NCI-H510A treated with DMSO at 0.1 percent for 48 hours (cell line): Measurements from ENCODE around the gene KCNJ3.

Experiments
- DNase-seq: peaks from one replicate; lab custom pipeline; 2025; lab: John Stamatoyannopoulos, UW

Gene KCNJ3

GRCh38 chr2:154707994-154708575, 9.6 kb downstream of the KCNJ3 start:
- no peak for DNase-seq

GRCh38 chr2:154709215-154709614, 10.7 kb downstream of the KCNJ3 start:
- DNase-seq, result no peak

- DNase-seq, result no peak
Measured at GRCh38 chr2:154710078-154710477, 11.6 kb downstream of the KCNJ3 start.

GRCh38 chr2:154710685-154711084, 12.2 kb downstream of the KCNJ3 start:
- DNase-seq, result no peak

- DNase-seq, result no peak
Measured at GRCh38 chr2:154713675-154714074, 15.2 kb downstream of the KCNJ3 start.

GRCh38 chr2:154720651-154721050, 22.2 kb downstream of the KCNJ3 start:
- DNase-seq, result no peak

GRCh38 chr2:154724194-154724797, 25.8 kb downstream of the KCNJ3 start:
- no peak for DNase-seq

- no peak for DNase-seq
Measured at GRCh38 chr2:154740361-154740760, 41.9 kb downstream of the KCNJ3 start.

- no peak for DNase-seq
Measured at GRCh38 chr2:154758871-154759270, 60.4 kb downstream of the KCNJ3 start.

- DNase-seq, result no peak
Measured at GRCh38 chr2:154762638-154763037, 64.1 kb downstream of the KCNJ3 start.

GRCh38 chr2:154771664-154772284, 73.3 kb downstream of the KCNJ3 start:
- no peak for DNase-seq

- no peak for DNase-seq
Measured at GRCh38 chr2:154776825-154777224, 78.3 kb downstream of the KCNJ3 start.

- no peak for DNase-seq
Measured at GRCh38 chr2:154794406-154794805, 95.9 kb downstream of the KCNJ3 start.

- no peak for DNase-seq
Measured at GRCh38 chr2:154795651-154796050, 97.2 kb downstream of the KCNJ3 start.

GRCh38 chr2:154804451-154804850, 106.0 kb downstream of the KCNJ3 start:
- no peak for DNase-seq

GRCh38 chr2:154813636-154814035, 115.1 kb downstream of the KCNJ3 start:
- no peak for DNase-seq

GRCh38 chr2:154814856-154815255, 116.4 kb downstream of the KCNJ3 start:
- DNase-seq, result no peak

- DNase-seq, result no peak
Measured at GRCh38 chr2:154825358-154825757, 126.9 kb downstream of the KCNJ3 start.

- DNase-seq, result no peak
Measured at GRCh38 chr2:154826827-154827226, 128.3 kb downstream of the KCNJ3 start.

- no peak for DNase-seq
Measured at GRCh38 chr2:154827286-154827685, 128.8 kb downstream of the KCNJ3 start.

GRCh38 chr2:154832711-154833110, 134.2 kb downstream of the KCNJ3 start:
- no peak for DNase-seq

GRCh38 chr2:154836632-154837031, 138.1 kb downstream of the KCNJ3 start:
- no peak for DNase-seq

- no peak for DNase-seq
Measured at GRCh38 chr2:154837035-154837434, 138.5 kb downstream of the KCNJ3 start.

- DNase-seq, result no peak
Measured at GRCh38 chr2:154844513-154844912, 146.0 kb downstream of the KCNJ3 start.
